ENCODE results near the gene STH. TPM values are rescaled to one million over a fixed set of nuclear protein-coding genes. Genes with fewer than 3 reads are reported as not detected.

STH gene
- total RNA-seq, 1 experiment from 2014 or later: not detected

- ATAC-seq: no peak
- in situ Hi-C loops (cut with HindIII; ENCODE audit: low pct_unique_long_range_greater_than_20kb, low sequenced_read_pairs) (no loop called here), intact Hi-C loops (cut with micrococcal nuclease; ENCODE audit: unreplicated experiment) (no loop called here)
- TF ChIP-seq TCF7L2 (IDR thresholded peaks at IDR 0.05; ENCODE audit: low read depth, low read length) (no peak), SIN3A (IDR thresholded peaks at IDR 0.05; ENCODE audit: borderline replicate concordance, insufficient read depth, low read depth, low read length) (no peak), POLR2AphosphoS5 (IDR thresholded peaks at IDR 0.05; ENCODE audit: low read depth, low read length) (no peak), CTCF (IDR thresholded peaks at IDR 0.05) (no peak), REST (IDR thresholded peaks at IDR 0.05; ENCODE audit: insufficient read depth in 1 of 2, low read depth in 2 of 2, low read length in 1 of 2) (no peak)
- DNase-seq (ENCODE audit: low read depth, low spot score): no peak
- no TSS peak for BruUV-seq (replicated peaks)
- Histone ChIP-seq H3K36me3 (ENCODE audit: control insufficient read depth, insufficient read depth, low read length) (no peaks in the 10 kb centered on the region), H3K27me3 (ENCODE audit: control insufficient read depth, insufficient read depth, low read length) (no peaks in the 10 kb centered on the region), H3K4me3 (ENCODE audit: low read depth in 2 of 2, low read length in 2 of 2) (no peak overlapping the region), H3K9me3 (ENCODE audit: control insufficient read depth, insufficient read depth, low read depth, low read length) (no peaks in the 10 kb centered on the region), H3K27ac (ENCODE audit: low read length) (no peak overlapping the region), H3K4me1 (ENCODE audit: control insufficient read depth, insufficient read depth, low read length) (no peaks in the 10 kb centered on the region)
- POLR2A ChIA-PET: no interaction called here
- CTCF ChIA-PET: no interaction called here
Observed at GRCh38 chr17:45976755-45977505, 22.1 kb upstream of the STH start.

GRCh38 chr17:45977506-45977824 lies 21.6 kb upstream of the STH start:
- POLR2A ChIA-PET: no interaction called here
- DNase-seq (ENCODE audit: low read depth, low spot score) (no peak), ATAC-seq (no peak)
- CTCF ChIA-PET: no interaction called here
- BruUV-seq (replicated peaks): no TSS peak
- no peak overlapping the region for H3K27ac ChIP-seq (ENCODE audit: low read length)
- no peaks in the 10 kb centered on the region for H3K9me3 ChIP-seq (ENCODE audit: control insufficient read depth, insufficient read depth, low read depth, low read length)
- no peaks in the 10 kb centered on the region for H3K36me3 ChIP-seq (ENCODE audit: control insufficient read depth, insufficient read depth, low read length)
- H3K4me1 ChIP-seq (ENCODE audit: control insufficient read depth, insufficient read depth, low read length): no peaks in the 10 kb centered on the region
- no peaks in the 10 kb centered on the region for H3K27me3 ChIP-seq (ENCODE audit: control insufficient read depth, insufficient read depth, low read length)
- no peak for TF ChIP-seq TCF7L2 (IDR thresholded peaks at IDR 0.05; ENCODE audit: low read depth, low read length)
- TF ChIP-seq CTCF (IDR thresholded peaks at IDR 0.05): no peak
- no peak for TF ChIP-seq SIN3A (IDR thresholded peaks at IDR 0.05; ENCODE audit: borderline replicate concordance, insufficient read depth, low read depth, low read length)
- TF ChIP-seq REST (IDR thresholded peaks at IDR 0.05; ENCODE audit: insufficient read depth in 1 of 2, low read depth in 2 of 2, low read length in 1 of 2): no peak
- no peak for TF ChIP-seq POLR2AphosphoS5 (IDR thresholded peaks at IDR 0.05; ENCODE audit: low read depth, low read length)
- intact Hi-C loops (cut with micrococcal nuclease; ENCODE audit: unreplicated experiment): no loop called here
- no peak overlapping the region for H3K4me3 ChIP-seq (ENCODE audit: low read depth in 2 of 2, low read length in 2 of 2)
- in situ Hi-C loops (cut with HindIII; ENCODE audit: low pct_unique_long_range_greater_than_20kb, low sequenced_read_pairs): no loop called here
